ENCODE data around the gene INPP5A.

Gene INPP5A

GRCh38 chr10:132828681-132829080, 291.1 kb downstream of the INPP5A start:
- no peak for TF ChIP-seq CTCF (IDR thresholded peaks at IDR 0.05; ENCODE audit: borderline replicate concordance, control extremely low read depth, extremely low read depth, insufficient read depth, missing control alignments)
- no peak for DNase-seq (ENCODE audit: low spot score)
- in situ Hi-C loops (cut with MboI; ENCODE audit: low sequenced_read_pairs, unreplicated experiment), result no loop called here

GRCh38 chr10:132829403-132829802, 291.8 kb downstream of the INPP5A start:
- in situ Hi-C loops (cut with MboI; ENCODE audit: low sequenced_read_pairs, unreplicated experiment), result no loop called here
- no peak for DNase-seq (ENCODE audit: low spot score)
- TF ChIP-seq CTCF (IDR thresholded peaks at IDR 0.05; ENCODE audit: borderline replicate concordance, control extremely low read depth, extremely low read depth, insufficient read depth, missing control alignments), result no peak

- no peak for DNase-seq (ENCODE audit: low spot score)
- in situ Hi-C loops (cut with MboI; ENCODE audit: low sequenced_read_pairs, unreplicated experiment), result no loop called here
- no peak for TF ChIP-seq CTCF (IDR thresholded peaks at IDR 0.05; ENCODE audit: borderline replicate concordance, control extremely low read depth, extremely low read depth, insufficient read depth, missing control alignments)
Observed at GRCh38 chr10:132832186-132832969, 294.8 kb downstream of the INPP5A start.

Measured in GM13976 (cell line).